GM18861 (cell line): ENCODE data around the gene SLC1A7.

ENCODE experiments used
- ATAC-seq: cut with Tn5 transposase; IDR thresholded peaks from one replicate; pipeline ENCODE4 v1.9.1; 2021; ENCODE audit not compliant: unreplicated experiment

Gene SLC1A7

DNA sequence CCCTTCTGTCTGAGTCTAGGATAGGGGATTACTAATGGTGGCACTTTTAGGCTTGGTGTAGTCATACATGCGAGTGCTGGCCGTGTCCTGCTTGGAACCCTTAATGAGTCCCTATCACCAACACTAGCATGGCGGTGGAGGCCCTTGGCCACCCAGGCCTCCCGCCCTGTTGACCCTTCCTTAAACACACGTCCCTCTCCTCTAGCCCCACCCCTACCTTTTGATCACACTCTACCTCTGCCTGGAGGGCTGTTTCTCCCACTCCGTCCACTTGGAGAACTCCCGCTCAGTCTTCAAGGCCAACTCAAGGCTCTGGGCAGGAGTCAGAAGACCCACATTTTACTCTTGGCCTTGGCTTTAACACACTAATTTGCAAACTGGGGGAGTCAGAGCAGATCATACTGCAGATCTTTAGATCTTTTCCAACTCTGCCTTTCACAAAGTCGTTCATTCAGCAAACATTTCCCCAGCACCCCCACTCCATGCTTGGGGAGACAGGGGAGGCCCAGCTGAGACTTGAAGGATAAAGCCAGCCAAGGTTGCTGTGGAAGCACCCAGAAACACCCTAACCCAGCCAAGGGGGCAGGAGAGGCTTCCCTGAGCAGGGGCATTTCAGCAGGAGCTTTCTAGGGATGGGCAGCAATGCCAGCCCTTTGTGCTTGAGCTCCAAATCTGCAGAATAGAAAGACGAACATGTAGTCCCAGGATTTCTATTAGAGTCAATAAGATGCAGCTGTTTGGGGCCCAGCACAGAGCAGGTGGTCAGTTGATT, 78.5 kb downstream of the SLC1A7 start:
- no peak for ATAC-seq

DNA sequence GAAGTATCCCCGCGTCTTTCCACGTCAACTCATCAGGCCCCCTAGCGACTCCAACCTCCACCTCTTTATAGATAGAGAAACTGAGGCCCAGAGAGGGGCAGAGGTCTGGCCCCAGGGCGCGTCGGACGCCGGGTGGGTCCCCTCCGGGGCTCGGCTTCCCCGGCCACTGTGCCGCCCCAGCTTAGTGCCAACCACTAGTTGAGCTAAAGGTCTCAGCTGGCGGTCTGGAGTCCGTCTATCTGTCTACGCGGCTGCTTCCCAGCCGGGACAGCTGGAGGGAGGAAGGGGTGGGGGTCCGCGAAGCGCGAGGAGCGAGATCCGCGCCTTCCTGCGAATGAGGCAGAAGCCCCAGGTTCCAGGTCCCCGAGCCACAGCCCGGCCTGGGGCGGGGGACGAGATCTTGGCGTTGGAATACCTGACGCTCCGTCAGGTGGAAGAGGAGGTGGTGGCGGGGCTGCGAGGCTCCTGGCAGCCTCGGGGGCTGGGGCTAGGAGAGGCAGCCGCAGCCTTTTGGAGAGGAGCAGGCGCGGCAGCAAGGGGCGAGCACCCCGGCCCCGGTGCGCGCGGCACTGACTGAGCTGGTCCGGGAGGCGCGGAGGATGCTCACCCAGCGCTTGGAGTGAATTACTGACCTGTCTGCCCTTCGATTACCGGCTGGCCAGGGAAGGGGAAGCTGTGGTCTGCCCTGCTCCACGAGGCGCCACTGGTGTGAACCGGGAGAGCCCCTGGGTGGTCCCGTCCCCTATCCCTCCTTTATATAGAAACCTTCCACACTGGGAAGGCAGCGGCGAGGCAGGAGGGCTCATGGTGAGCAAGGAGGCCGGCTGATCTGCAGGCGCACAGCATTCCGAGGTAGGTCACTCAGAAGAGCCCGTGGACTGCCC, 79.5 kb downstream of the SLC1A7 start:
- no peak for ATAC-seq

DNA sequence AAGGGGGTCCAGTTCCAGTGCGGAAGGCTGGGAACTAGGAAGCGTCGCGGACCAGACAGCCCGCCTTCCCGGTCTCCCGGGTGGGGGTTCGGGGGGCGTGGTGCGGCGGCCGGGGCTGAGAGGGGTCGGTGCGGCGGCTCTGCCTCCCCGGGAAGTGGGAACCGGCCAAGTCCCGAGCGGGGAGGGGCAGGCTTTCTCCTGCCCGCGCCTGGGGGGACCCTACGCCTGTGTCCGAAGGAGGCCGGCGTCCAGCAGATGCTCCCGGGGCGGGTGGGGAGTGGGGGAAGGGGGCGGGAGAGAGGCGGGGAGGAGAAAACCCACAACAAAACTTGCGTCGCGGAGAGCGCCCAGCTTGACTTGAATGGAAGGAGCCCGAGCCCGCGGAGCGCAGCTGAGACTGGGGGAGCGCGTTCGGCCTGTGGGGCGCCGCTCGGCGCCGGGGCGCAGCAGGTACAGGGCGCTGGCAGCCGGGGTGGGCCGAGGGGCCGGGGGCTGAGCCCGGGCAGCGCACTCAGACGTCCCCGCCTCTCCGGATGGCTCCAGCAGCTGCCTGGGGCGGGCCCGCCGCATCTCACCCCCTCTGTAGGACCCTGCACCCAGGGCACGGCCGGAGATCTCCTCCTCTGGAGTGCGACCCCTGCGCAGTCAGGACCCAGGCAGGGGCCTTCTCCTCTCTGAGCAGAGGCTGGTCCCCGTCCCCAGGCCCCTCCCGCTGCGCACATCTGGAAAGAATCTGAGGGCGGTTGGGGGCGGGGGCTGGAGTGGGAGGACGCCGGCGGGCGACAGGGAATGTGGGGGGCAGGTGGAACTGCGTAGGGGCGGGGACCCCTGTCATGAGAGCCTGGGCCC, 80.4 kb downstream of the SLC1A7 start, which contains the start of gene PODN:
Gene PODN, plus strand, starts transcription at position 355 of the 849 bp plus-strand sequence. CDS start 7,643 bp downstream, outside the sequence.
- no peak for ATAC-seq

DNA sequence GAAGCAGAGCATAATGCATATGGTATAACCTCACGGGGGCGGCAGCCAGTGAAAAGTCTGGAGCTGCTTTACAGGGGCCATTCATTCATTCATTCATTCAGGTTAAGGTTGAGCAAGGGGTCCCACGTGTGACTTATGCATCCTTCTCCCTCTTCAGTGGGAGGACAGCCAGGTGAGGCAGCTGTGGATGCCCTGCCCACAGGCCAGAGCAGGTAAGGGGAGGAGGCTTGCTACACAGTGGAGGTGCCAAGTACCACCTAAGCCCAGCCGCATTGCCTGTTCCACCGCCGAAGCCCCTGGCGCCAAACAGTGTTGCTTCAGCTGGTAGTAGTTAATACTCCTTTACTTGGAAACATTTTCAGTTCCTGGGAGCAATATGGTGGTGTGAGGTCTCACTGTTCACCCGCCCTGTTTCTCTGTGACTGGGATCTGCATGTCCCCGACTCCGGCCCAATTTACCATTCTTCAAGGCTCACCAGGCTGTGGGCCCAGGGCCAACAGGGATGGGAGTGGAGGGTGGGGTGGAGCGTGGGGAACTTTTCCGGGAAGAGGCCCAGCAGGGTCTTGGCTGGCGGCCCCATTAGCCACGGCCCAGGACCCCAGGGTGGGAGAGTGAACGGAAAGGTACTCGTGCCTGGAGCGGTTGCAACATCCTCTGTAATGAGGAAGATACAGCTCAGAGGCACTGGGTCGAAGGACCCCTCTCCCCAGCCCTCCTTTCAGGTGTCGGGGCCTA, 81.1 kb downstream of the SLC1A7 start:
- no peak for ATAC-seq

DNA sequence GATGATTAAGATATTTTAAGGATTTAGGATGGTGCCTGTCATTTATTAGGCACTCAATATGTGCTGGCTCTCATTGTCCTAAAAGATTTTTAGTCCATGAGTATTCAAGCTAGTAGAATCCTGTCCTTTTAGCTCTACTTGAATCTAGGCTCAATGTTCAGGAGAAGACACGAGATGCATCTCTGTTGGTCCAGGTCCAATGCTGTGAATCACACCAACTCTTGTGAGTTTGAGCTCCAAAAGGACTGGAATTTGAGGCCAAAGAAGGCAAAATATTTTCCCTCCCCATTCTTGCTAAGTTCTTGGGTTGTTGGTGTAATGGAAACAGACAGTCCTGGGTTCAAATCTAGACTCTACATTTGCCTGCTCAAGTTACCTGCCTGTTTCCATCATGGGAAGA, 81.9 kb downstream of the SLC1A7 start:
- no peak for ATAC-seq

DNA sequence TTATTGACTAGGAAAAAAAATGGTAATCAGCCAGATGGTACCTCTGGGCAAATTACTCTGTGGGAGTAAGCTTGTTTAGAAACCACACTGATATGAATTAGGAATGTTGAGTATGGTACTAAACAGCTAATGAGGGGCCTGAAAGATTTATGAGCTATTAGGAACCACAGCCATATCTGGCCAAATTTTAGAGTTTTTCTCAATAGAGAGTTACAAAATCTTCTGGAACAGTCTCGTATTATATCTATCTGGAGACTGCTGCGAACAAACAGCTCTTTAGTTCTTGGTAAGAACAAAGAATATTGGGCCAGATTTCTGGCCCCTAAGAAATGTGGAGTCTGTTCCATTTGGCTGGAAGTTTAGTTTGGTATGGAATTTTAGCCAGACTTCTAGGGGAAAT, 85.3 kb downstream of the SLC1A7 start:
- ATAC-seq = no peak

DNA sequence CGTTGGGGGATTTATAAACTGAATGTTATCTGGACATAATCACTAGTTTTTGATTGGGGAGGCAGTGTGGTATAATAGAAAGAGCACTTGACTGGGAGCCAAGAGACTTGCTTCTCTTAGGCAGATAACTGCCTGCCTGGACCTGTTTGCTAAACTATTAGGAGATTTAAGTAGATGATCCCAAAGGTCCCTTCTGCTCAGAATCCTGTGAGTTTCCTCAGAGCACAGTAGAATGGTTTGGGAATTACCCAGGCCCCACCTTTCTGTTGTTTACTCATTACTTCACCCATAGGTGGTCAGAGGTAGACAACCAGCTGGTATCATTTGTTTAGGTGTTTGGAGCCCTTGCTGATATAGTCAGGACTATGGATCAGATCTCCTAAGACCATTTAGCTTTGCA, 90.8 kb downstream of the SLC1A7 start:
- no peak for ATAC-seq

DNA sequence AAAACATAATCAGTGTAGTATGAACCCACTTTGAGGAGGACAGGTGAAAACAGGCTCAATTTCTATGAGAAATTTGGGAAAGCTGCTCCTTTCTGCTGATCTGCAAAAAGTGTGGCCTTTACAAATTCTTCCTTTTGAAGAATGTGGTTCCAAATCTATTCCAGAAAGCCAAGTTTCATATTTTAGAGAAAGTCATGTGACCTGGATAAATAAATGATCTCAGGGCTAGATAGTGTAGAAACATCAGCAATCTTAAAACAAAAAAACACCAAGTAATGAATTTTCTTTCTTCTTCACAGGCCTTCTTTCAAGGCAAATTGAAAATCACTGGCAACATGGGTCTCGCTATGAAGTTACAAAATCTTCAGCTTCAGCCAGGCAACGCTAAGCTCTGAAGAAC, 92.1 kb downstream of the SLC1A7 start:
- ATAC-seq = no peak

DNA sequence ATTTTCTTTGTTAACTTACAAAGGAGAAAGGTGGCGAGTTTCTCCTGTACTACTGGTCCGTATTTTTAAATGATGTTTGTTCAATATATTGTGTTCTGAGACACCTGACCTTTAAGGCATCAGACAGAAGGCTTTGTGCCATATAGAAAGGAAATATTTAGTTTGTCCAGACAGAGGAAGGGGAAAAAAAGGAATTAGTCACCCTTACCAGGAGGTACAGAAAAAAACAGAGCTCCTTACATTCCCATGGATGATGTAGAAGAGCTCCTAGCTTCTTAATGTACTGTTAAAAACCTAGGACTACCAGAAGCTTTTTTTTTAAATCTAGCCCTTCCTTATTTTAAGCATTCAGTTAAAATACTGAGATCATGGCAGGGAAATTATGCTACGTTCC, 92.9 kb downstream of the SLC1A7 start:
- no peak for ATAC-seq

DNA sequence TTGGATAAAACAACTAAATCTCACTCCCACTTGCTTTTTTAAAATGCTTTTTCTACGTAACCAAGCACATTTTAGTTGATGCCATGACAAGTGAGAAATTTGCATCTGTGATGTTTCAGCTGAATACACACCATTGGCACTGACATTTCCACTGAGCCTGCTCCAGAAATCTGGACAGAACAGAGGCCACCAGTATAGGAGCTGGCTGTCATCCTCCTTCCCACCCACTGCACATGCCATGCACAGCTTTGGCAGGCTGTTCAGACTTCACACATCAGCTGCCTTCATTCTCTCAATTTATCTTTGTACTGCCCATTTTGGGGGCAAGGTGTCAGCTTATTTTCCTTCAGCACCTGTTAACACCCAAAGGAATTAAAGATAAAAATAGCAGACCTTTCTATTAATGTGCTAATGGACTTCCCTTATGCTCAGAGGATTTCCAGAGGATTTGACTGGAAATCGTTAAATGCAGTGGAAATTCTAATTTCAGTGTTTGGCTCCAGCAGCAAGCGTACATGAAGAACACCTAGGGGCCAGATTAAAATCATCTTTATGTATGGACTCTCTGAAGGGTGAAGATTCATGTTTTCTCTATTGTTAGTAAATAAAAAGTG, 93.4 kb downstream of the SLC1A7 start:
- ATAC-seq = no peak

DNA sequence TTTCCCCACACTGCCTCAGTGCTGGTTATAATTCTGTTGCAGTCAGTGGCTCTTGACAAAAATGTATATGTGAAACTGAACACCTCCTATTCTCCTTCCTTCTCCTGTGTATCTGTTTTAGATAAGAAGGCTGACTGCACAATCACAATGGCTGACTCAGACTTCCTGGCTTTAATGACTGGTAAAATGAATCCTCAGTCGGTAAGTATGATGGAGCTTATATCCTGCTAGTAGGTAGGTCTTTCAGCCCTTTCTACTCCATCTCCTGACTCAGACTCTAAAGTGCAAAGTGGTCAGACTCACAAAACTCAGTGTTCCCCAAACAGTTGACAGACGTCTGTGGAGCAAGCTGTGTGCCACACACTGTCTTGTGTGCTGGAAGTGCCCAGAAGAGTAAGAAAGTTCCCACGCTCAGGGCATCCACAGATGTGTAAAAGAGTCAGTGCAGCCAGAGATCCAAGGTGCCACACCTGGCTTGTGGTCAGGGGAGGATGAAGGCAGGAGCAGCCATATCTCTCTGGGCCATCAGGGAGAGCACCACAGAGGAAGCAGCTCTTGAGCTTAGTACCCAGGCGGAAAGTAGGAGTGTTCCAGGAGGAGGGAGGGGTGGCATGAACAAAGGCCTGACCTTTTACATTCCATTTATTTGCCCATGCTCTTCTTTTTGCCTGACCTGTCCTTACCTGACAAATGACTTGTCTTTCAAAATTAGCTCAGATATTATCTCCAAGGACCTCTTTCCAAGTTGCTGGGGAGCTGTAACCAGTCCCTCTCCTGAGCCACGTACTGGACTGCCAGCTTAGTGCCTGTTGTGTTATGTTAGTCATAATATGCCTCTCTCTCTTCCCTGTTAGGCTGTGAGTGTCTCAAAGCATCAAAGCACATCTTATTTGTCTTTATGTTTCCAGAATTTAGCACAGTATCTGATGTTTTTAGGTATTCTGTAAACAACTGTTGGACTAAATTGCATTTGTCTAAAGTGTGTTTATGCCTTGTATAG, 94.4 kb downstream of the SLC1A7 start:
- ATAC-seq = no peak

DNA sequence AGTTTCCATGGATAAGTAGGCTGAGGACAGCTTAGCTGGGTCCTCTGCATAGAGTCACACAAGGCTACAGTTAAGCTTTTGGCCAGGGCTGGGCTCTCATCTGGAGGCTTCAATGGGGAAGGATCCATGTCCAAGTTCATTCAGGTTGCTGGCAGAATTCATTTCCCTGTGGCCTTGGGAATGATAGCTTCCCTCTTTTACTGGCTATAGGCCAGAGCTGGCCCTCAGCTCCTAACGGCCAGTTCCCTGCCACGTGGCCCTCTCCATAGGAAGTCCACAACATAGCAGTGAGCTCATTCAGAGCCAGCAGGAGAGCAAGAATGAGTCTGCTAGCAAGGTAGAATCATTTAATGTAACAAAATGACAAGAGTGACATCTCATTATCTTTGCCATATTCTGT, 95.5 kb downstream of the SLC1A7 start:
- no peak for ATAC-seq

DNA sequence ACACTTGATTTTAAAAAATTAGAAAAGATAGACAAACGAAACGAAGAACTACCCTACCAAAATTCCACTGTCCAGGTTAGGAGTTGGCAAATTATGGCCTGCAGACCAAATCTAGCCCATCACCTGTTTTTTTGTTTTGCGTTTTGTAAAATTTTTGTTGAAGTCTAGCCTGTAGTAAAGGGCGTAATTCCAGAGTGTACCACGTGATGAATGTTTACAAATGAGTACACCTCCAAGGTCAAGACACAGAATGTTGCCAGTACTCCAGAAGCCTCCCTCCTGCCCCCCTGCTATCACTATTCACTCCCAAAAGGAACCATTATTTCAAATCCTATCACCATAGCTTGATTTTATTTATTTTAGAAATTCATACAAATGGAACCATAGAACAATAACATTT, 97.5 kb downstream of the SLC1A7 start:
- ATAC-seq = no peak

DNA sequence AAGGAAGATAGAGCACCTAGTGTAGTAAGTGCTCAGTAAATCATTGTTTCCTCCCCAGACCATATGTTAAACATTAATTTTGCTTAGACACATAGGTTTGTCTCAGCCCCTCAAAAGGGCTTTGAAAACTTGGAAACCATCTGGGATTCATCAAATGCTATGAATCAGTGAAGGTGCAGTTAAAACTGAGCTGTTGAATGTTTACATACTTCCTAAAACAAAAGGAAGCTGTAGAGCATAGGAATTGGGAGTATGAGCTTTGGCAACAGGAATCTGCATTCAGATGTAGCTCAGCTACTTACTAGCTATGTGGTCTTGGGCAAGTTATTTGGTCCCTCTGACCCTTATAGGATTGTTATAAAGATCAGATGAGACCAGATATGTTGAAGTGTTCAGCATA, 99.2 kb downstream of the SLC1A7 start:
- ATAC-seq = no peak

DNA sequence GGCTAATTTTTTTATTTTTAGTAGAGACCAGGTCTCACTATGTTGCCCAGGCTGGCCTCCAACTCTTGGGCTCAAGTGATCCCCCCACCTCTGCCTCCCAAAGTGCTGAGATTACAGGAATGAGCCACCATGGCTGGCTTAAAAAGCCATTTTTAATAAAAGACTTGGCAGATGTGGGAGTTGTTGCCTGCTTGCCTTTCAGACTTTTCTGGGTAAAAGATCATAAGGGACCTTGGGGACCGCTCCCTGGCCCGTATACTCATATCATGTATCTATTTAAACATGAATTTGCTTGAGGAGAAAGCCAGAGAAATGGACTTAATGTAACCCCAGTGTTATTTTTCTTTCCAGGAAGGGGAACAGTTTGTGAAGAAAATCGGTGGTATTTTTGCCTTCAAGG, 103.9 kb downstream of the SLC1A7 start:
- no peak for ATAC-seq
